GM11168 (cell line): ENCODE results near the gene ST8SIA6.
"Not testable (repeated sequence)": the region's sequence is repeated elsewhere in the genome, so short reads cannot be mapped to it uniquely, and the experiment has no call there.

Experiments used
- in situ Hi-C: fragments of 300-500 bp; cut with MboI; formaldehyde crosslinking; loops from one replicate; pipeline ENCODE4 v1.12.0; 2022; ENCODE audit warnings: low sequenced_read_pairs; ENCODE audit not compliant: unreplicated experiment

ST8SIA6 gene

DNA sequence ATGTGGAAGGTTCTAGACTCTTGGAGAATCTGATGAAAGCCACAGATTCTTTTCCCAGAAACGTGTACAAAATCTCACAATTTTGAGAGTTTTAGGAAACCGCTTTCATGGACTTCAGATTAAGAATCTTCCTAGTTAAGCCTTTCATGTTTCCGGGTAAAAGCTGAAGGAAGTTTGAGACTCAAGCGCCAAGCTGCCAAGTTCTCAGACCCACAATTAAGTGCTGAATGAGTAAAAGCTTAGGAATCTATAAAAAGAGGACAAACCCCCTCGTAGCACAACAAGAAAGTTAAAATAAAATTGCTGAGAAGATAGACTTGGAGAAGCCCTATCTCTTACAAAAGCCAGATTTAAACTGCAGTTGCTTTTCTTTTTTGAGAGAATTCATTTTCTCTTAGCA is 99.6 kb downstream of the ST8SIA6 start:
- in situ Hi-C loops = no loop called here

DNA sequence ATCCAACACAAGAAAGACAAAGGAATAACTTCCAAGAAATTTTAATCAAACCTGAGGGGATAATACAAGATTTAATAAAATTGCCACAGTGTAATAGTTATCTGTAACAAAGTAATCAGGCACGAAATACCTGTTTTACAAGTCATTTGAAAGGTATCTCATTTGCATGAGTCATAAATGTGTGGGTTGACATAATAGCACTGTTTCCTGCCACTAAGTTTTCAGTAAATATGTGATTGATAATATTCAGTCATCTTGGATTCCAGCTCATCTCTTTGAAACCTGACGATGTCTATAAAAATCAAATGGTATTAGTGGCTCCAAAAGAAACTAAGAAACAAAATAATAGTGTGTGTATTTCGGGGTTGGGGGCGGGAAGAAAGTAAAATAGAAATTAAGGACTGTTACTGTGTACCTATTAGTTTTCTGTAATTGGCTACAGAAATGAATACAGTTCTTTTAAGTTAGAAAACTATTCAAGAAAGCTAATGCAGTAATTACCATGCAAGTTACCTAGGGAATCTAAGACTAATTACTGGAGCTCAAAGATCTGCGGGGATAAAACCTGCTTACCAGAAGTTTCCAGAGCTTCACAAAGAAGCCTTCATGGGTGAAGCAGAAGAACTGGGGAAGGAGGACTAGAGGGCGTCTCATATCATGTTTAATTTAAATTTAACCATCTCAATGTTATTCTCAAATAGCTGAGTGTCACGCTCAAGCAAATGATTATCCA is 100.7 kb downstream of the ST8SIA6 start:
- in situ Hi-C loops = no loop called here

GRCh38 chr10:17352583-17352982 is 101.8 kb downstream of the ST8SIA6 start:
- in situ Hi-C loops = no loop called here

GRCh38 chr10:17351506-17351905 is 102.9 kb downstream of the ST8SIA6 start:
- in situ Hi-C loops = no loop called here

DNA sequence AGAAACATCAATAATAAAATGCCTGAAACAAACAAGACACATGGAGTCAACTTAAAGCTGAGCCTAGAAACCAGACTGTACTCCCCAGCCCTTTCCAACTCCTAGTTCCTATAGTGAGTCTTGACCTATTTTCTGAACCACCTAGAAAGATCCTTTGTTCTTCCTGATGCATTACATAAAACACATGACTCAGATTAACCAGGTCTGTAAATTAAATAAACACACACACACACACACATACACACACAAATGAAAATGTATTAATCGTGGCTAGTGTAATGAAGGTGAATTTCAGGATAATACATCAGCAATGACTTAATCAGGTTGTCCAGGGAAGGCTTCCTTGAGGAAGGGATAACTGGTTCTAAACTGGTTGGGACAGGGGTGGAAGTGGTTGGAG is 104.7 kb downstream of the ST8SIA6 start:
- in situ Hi-C loops = no loop called here

DNA sequence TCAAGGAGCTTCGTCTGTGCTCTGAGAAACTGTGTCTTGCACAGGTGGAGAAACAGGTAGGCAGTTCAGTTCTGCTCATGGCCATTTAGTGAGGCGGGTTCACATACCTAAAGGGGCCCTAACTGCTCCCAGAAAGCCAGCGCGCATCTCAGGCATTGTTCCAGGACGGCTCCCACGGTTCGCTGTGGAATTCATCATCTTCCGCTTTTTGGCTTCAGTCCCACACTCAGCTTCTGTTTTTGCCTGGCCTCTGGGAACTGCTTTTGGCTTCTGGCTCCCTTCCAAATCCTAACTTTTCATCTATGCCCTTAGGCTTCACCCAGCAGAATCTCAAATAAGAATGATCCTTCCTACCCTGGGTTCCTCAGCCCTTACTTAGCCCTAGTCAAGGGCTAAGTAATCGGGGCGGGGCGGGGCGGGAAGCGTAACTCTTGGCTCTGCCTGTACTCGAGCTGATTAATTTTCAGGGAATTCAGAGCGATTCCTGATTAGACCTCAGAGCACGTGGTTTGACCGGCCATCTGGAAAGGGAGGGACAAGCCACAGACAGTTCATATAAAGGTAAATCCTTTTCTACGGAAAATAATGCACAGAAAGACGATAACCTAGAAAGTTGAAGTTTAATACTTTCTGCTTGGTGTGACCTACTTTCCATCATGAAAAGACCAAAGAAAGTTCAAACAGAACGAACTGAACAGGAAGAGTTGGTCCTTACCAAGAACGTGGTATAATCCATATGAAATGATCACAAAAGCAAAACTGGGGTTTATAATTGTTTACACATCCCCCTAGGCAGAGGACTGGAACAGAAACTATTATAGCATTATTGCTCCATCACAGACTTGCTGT is 105.7 kb downstream of the ST8SIA6 start:
- in situ Hi-C loops = no loop called here

DNA sequence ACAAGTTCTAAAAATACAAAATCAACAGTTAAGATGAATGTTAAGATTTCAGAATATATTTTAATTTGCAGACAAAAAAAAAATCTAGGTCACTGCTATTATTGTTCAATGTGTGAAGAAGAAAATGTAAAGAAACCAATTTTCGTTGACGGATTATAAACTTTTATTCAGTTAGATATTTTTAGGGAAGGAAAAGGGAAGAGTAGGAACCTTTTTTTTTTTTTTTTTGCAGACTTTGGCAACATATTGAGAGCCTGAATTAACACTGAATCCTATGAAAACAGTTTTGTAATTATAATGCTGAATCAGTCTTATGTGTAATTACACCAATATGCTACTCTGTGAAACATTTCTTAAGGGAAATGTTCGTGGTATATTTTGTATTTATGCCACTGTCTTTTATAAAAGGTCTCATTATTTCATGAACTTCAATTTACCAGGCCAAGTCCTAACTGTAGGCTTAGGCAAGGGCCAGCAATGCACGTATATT is 106.3 kb downstream of the ST8SIA6 start:
- in situ Hi-C loops = no loop called here

GRCh38 chr10:17344206-17344605 is 110.2 kb downstream of the ST8SIA6 start:
- in situ Hi-C loops = no loop called here

DNA sequence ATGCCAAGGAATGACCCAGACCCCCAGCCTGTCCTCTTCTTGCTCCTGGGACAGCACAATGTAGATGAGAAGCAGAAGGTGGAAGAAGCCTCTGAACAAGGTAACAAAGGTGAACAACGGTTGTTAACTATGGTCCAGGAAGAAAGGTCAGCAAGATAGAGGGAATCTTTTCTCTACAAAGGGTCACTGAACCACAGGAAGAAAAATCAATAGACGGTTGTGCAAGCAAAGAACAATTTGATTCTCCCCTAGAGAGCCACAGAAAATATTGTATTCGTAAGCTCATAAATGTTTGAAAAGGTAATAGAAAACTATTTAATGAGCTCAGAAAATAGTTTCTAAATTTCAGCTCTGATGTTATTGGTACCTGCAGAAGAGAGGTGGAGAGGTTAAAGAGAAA is 111.3 kb downstream of the ST8SIA6 start:
- in situ Hi-C loops = no loop called here

DNA sequence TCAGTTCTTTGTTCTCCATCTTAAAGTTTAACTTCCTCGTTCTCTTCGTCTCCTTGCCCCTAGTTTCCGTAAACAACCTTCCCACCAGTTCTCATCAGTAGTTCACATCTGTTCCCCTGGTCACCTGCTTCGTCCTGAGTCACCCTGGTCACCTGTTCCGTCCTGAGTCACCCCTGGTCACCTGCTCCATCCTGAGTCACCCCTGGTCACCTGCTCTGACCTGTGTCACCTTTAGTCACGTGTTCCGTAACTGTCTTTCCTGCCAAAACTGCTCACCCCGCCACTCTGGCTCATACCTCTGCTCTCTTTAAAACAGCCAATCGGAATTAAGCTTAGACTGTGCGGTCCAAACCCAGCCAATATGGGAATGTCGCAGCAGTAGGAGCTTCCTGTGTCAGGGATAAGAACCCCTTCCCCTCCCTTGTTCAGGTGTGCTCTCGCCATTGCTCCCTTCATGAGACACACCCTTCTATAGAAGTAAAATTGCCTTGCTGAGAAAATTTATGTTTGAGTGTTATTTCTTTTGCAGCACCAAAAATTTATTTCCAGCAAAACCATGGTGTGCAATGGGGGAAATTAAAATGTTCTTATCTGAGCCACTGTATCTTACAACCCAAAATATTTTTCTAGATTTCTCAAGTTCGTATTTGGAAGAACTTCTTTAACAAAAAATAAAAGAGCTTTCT is 114.1 kb downstream of the ST8SIA6 start:
- in situ Hi-C loops = no loop called here

DNA sequence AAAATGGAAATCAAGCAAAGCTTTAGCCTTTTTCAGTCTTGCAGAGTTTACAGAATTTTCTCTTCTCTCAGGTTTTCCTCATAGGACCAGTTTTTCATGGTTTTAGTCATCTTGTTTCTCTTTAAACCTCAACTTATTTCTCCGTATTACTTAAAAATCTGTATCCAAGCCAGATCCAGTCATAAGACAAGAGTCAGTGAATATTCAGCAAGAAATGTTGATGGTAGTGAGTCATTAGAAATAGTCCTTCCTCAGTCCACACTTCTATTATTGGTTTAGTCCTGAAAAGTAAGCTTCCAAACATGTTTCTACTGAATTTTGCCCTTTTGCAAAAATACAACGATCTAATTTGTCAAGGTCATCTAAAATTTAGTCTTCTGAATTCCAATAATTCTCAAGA is 119.3 kb downstream of the ST8SIA6 start:
- in situ Hi-C loops = no loop called here

DNA sequence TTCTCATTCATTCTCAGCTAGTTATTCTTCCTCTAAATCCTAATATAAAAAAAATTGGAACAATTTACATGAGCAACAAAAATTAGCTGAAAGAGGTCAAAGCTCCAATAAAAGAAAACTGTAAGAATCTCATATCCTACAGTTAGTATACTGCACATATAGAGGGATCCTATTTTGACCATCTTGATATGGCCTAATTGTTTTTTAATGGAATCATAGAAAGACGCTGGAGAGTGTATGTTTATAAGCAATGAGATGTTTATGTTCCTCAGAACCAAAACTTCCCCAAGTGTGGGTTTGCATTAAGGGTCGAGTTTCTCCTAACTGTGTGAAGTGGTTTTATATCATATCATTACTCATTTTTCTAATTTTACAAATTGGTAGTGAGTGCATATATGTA is 123.9 kb downstream of the ST8SIA6 start:
- in situ Hi-C loops = no loop called here

DNA sequence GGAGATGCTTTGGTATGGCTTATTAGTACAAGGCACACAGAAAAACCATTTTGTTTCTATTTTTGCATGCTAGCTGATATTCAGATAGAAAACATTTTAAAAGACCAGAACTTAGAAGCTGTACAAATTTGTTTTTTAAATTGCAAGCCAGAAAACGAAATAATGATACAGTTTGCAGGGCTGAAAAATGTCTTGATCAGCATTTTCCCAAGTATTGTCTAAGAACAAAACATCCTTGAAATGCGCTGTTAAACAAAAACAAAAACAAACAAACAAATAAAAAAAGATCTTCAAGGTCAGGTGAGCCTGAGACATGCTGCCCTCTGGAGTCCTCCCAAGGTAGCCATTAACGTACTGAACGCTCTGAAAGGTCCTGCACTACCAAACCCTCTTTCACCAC is 128.0 kb downstream of the ST8SIA6 start:
- in situ Hi-C loops = no loop called here

DNA sequence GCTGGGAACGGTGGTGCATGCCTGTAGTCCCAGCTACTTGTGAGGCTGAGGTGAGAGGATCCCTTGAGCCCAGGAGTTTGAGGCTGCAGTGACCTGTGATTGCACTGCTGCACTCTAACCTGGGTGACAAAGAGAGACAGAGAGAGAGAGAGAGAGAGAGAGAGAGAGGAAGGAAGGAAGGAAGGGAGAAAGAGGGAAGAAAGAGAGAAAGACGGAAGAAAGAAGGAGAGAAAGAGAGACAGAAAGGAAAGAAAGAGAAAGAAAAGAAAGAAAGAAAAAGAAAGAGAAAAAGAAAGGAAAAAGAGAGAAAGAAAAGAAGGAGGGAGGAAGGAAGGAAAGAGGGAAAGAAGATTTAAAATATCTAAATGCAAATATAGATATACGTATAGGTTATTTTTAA is 132.4 kb downstream of the ST8SIA6 start:
- in situ Hi-C loops = not testable (repeated sequence)

- in situ Hi-C loops = no loop called here
These were observed 137.8 kb downstream of the ST8SIA6 start for GRCh38 chr10:17316488-17317170.

GRCh38 chr10:17309435-17309834 is 145.0 kb downstream of the ST8SIA6 start:
- in situ Hi-C loops = no loop called here

GRCh38 chr10:17307123-17307522 is 147.3 kb downstream of the ST8SIA6 start:
- in situ Hi-C loops = no loop called here

GRCh38 chr10:17292375-17292774 is 162.0 kb downstream of the ST8SIA6 start:
- in situ Hi-C loops = no loop called here

GRCh38 chr10:17290226-17290625 is 164.2 kb downstream of the ST8SIA6 start:
- in situ Hi-C loops = no loop called here

GRCh38 chr10:17289763-17290162 is 164.6 kb downstream of the ST8SIA6 start:
- in situ Hi-C loops = no loop called here
